ENCODE measurements around the gene TLR10. TPM values are rescaled to one million over a fixed set of nuclear protein-coding genes. Genes with fewer than 3 reads are reported as not detected.
"Not testable (repeated sequence)": the region's sequence is repeated elsewhere in the genome, so short reads cannot be mapped to it uniquely, and the experiment has no call there.

Gene TLR10
- total RNA-seq, 1 donor from 2014 or later, result 107 TPM

DNA sequence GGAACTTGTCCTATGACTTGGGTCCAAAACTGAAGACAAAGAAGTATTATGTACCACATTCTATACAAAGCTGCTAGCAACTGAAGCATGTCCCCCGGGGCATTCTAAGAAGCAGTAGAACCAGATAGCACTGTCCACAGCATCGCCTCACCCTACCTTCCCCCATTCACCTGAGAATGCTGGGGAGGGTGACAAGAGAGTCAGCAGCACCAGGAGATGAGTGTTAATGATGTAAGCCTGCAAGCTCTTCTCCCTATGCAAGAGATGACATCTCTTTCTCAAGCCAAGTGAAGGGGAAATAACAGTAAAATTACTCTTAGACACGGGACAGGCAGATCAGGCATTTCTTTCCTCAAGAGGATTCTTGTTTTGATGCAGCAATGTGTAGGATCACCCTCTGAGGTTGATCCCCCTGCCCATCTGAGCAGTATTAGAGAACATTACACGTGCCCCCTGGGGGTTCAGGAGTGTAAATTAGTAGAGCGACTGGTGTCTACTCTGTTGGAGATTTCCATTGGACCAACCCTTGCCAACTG is 35.7 kb upstream of the TLR10 start:
- intact Hi-C loops (cut with micrococcal nuclease), result no loop called here
- H3K27ac Mint-ChIP-seq, result peak overlapping the region; percentile 96
- H3K9me3 Mint-ChIP-seq, result peaks cover 14% of the 10 kb centered on the region
- H3K36me3 Mint-ChIP-seq (ENCODE audit: low read depth), result peaks cover 29% of the 10 kb centered on the region
- POLR2A ChIA-PET, result interaction anchor here (0.8 to 3.1 kb wide), 8 partner anchors 9 to 226 kb away, joined by 3 to 46 read pairs (median 13); partner anchors contain the start of genes TLR1, TLR10 and TLR6
- H3K4me1 Mint-ChIP-seq, result peaks cover 73% of the 10 kb centered on the region
- CTCF ChIA-PET, result interaction anchor here (0.9 to 2.5 kb wide), 8 partner anchors 9 to 59 kb away, joined by 3 to 12 read pairs (median 4); partner anchors contain the start of genes TLR1, TLR10 and TLR6
- TF ChIP-seq, protein P1, sequence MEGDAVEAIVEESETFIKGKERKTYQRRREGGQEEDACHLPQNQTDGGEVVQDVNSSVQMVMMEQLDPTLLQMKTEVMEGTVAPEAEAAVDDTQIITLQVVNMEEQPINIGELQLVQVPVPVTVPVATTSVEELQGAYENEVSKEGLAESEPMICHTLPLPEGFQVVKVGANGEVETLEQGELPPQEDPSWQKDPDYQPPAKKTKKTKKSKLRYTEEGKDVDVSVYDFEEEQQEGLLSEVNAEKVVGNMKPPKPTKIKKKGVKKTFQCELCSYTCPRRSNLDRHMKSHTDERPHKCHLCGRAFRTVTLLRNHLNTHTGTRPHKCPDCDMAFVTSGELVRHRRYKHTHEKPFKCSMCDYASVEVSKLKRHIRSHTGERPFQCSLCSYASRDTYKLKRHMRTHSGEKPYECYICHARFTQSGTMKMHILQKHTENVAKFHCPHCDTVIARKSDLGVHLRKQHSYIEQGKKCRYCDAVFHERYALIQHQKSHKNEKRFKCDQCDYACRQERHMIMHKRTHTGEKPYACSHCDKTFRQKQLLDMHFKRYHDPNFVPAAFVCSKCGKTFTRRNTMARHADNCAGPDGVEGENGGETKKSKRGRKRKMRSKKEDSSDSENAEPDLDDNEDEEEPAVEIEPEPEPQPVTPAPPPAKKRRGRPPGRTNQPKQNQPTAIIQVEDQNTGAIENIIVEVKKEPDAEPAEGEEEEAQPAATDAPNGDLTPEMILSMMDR (IDR thresholded peaks at IDR 0.05), result no peak
- peak overlapping the region; percentile 55 for H3K4me3 Mint-ChIP-seq
- no peaks in the 10 kb centered on the region for H3K27me3 Mint-ChIP-seq
- ATAC-seq (ENCODE audit: low read depth) (peak; percentile 23), DNase-seq (no peak)

DNA sequence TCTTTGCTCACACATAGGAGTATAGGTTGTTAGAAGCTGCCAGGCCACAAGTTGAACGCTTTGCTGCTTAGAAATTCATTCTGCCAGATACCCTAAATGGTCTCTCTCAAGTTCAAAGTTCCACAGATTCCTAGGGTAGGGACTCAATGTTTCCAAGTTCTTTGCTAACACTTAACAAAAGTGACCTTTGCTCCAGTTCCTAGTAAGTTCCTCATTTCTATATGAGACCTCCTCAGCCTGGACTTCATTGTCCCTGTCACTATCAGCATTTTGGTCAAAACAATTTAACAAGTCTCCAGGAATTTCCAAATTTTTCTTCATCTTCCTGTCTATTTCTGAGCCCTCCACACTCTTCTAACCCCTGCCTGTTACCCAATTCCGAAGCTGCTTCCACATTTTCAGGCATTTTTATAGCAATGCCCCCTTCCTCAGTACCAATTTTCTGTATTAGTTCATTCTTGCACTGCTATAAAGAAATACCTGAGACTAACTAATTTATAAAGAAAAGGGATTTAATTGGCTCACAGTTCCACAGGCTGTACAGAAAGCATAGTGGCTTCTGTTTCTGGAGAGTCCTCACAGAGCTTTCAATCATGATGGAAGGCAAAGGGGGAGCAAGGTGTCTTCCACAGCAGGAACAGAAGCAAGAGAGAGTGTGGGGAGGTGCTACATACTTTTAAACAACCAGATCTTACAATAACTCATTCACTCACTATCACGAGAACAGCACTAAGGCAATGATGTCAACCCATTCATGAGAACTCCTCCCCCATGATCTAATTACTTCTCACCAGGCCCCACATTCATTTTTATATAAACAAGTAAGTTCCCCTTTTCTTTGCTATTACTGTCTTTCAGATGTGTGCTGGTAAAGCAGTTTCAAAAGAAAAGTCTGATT is 33.3 kb upstream of the TLR10 start:
- intact Hi-C loops (cut with micrococcal nuclease), result loop anchor here (1.0 to 2.0 kb wide), 4 partner anchors 11 to 55 kb away; partner anchors contain the start of gene TLR6
- H3K9me3 Mint-ChIP-seq, result peaks cover 6% of the 10 kb centered on the region
- TF ChIP-seq, protein P1 (IDR thresholded peaks at IDR 0.05), result no peak
- POLR2A ChIA-PET, result interaction anchor here (0.6 to 2.7 kb wide), 7 partner anchors 11 to 40 kb away, joined by 3 to 20 read pairs (median 8); partner anchors contain the start of genes TLR10 and TLR6
- CTCF ChIA-PET, result interaction anchor here (1.1 to 1.6 kb wide), 4 partner anchors 12 to 45 kb away, joined by 3 to 6 read pairs (median 4); partner anchors contain the start of genes TLR1 and TLR10
- DNase-seq (no peak), ATAC-seq (ENCODE audit: low read depth) (peak; percentile 74)
- H3K4me3 Mint-ChIP-seq, result peak overlapping the region; percentile 82
- H3K27me3 Mint-ChIP-seq, result no peaks in the 10 kb centered on the region
- H3K27ac Mint-ChIP-seq, result peak overlapping the region; percentile 94
- peaks cover 38% of the 10 kb centered on the region for H3K36me3 Mint-ChIP-seq (ENCODE audit: low read depth)
- peaks cover 74% of the 10 kb centered on the region for H3K4me1 Mint-ChIP-seq

DNA sequence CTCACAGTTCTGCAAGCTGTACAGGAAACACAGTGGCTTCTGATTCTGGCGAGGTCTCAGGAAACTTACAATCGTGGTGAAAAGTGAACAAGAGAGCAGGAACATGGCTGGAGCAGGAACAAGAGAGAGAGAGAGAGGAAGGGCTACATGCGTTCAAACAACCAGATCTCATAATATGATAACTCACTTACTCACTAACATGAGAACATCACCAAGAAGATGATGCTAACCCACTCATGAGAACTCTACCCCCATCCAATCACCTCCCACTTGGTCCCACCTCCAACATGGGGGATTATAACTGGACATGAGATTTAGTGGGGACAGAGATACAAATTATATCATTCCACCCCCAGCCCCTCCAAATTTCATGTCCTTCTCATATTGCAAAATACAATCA is 31.6 kb upstream of the TLR10 start:
- TF ChIP-seq, protein P1 (IDR thresholded peaks at IDR 0.05), result no peak
- H3K27ac Mint-ChIP-seq, result peak overlapping the region; percentile 65
- DNase-seq (no peak), ATAC-seq (ENCODE audit: low read depth) (no peak)
- H3K27me3 Mint-ChIP-seq, result no peaks in the 10 kb centered on the region
- ChIA-PET CTCF (interaction anchor here (2.3 kb wide), 1 partner anchor 41 kb away, joined by 8 read pairs; the partner anchor contains the start of gene TLR6), POLR2A (interaction anchor here (0.6 to 2.7 kb wide), 2 partner anchors 9 to 41 kb away, joined by 3 to 12 read pairs; partner anchors contain the start of gene TLR6)
- H3K4me1 Mint-ChIP-seq, result peaks cover 65% of the 10 kb centered on the region
- H3K9me3 Mint-ChIP-seq, result peaks cover 6% of the 10 kb centered on the region
- intact Hi-C loops (cut with micrococcal nuclease), result no loop called here
- no peak overlapping the region for H3K4me3 Mint-ChIP-seq
- peaks cover 49% of the 10 kb centered on the region for H3K36me3 Mint-ChIP-seq (ENCODE audit: low read depth)

DNA sequence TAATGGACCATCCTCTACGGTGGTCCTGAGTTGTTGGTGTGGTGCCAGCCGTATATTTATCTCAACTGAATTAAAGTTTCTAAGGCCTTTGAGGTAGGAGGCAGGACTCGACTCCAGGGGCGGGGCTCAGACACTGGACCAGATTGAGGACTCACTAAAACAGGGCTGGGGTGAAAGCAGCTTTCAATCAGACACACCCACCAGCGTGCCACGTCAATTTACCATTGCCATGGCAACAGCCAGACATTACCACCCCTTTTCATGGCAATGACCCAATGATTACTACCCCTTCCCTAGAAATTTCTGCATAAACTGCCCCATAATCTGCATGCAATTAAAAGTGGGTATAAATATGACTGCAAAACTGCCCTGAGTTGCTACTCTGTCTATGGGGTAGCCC is 28.5 kb upstream of the TLR10 start:
- no peaks in the 10 kb centered on the region for H3K27me3 Mint-ChIP-seq
- peaks cover 48% of the 10 kb centered on the region for H3K4me1 Mint-ChIP-seq
- H3K36me3 Mint-ChIP-seq (ENCODE audit: low read depth), result peaks cover 49% of the 10 kb centered on the region
- peak overlapping the region; percentile 24 for H3K27ac Mint-ChIP-seq
- CTCF ChIA-PET, result interaction anchor here (1.8 kb wide), 1 partner anchor 50 kb away, joined by 6 read pairs; no protein-coding TSS in a partner anchor
- intact Hi-C loops (cut with micrococcal nuclease), result no loop called here
- H3K4me3 Mint-ChIP-seq, result no peak overlapping the region
- ATAC-seq (ENCODE audit: low read depth), result no peak
- peaks cover 6% of the 10 kb centered on the region for H3K9me3 Mint-ChIP-seq
- TF ChIP-seq, protein P1 (IDR thresholded peaks at IDR 0.05), result no peak
- POLR2A ChIA-PET, result interaction anchor here (0.8 kb wide), 1 partner anchor 31 kb away, joined by 4 read pairs; no protein-coding TSS in a partner anchor
- no peak for DNase-seq

DNA sequence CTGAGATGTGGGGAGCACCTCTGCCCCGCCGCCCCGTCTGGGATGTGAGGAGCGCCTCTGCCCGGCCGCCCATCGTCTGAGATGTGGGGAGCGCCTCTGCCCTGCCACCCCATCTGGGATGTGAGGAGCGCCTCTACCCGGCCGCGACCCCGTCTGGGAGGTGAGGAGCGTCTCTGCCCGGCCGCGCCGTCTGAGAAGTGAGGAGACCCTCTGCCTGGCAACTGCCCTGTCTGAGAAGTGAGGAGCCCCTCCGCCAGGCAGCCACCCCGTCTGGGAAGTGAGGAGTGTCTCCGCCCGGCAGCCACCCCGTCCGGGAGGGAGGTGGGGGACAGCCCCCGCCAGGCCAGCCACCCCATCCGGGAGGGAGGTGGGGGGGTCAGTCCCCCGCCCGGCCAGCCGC is 24.7 kb upstream of the TLR10 start:
- CTCF ChIA-PET, result interaction anchor here (0.6 kb wide), 1 partner anchor 299 kb away, joined by 3 read pairs; no protein-coding TSS in a partner anchor
- ATAC-seq (ENCODE audit: low read depth); H3K4me3 Mint-ChIP-seq; H3K27ac Mint-ChIP-seq; H3K9me3 Mint-ChIP-seq; DNase-seq; POLR2A ChIA-PET; H3K27me3 Mint-ChIP-seq: not testable (repeated sequence)
- H3K4me1 Mint-ChIP-seq, result peaks cover 55% of the 10 kb centered on the region
- intact Hi-C loops (cut with micrococcal nuclease), result loop anchor here (10.0 kb wide), 1 partner anchor 1387 kb away; the partner anchor contains the start of gene RHOH
- peaks cover 45% of the 10 kb centered on the region for H3K36me3 Mint-ChIP-seq (ENCODE audit: low read depth)

DNA sequence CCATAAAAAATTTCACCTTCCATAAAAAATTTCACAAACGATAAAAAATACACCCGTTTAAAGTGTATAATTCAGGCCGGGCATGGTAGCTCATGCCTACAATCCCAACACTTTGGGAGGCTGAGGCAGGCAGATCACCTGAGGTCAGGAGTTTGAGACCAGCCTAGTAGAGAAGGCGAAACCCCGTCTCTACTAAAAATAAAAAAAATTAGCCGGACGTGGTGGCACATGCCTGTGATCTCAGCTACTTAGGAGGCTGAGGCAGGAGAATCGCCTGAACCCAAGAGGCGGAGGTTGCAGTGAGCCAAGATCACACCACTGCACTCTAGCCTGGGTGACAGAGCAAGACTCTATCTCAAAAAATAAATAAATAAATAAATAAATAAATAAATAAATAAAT is 23.5 kb upstream of the TLR10 start:
- Mint-ChIP-seq H3K36me3 (ENCODE audit: low read depth) (peaks cover 46% of the 10 kb centered on the region), H3K27ac (peak overlapping the region; percentile 93), H3K4me3 (peak overlapping the region; percentile 86), H3K4me1 (peaks cover 62% of the 10 kb centered on the region)
- not testable (repeated sequence) for DNase-seq; H3K9me3 Mint-ChIP-seq; ATAC-seq (ENCODE audit: low read depth); H3K27me3 Mint-ChIP-seq
- intact Hi-C loops (cut with micrococcal nuclease), result loop anchor here (10.0 kb wide), 1 partner anchor 1389 kb away; the partner anchor contains the start of gene RHOH
- CTCF ChIA-PET, result interaction anchor here (1.2 to 4.8 kb wide), 3 partner anchors 24 to 241 kb away, joined by 4 to 84 read pairs (median 79); partner anchors contain the start of gene TLR10
- POLR2A ChIA-PET, result interaction anchor here (1.0 to 5.1 kb wide), 7 partner anchors 9 to 238 kb away, joined by 3 to 140 read pairs (median 46); partner anchors contain the start of genes TLR10 and TLR6
